ENCODE measurements around the gene CCT7. TPM values are rescaled to one million over a fixed set of nuclear protein-coding genes. Genes with fewer than 3 reads are reported as not detected.

The CCT7 gene
- total RNA-seq, 1 donor from 2014 or later, result 205 TPM

DNA sequence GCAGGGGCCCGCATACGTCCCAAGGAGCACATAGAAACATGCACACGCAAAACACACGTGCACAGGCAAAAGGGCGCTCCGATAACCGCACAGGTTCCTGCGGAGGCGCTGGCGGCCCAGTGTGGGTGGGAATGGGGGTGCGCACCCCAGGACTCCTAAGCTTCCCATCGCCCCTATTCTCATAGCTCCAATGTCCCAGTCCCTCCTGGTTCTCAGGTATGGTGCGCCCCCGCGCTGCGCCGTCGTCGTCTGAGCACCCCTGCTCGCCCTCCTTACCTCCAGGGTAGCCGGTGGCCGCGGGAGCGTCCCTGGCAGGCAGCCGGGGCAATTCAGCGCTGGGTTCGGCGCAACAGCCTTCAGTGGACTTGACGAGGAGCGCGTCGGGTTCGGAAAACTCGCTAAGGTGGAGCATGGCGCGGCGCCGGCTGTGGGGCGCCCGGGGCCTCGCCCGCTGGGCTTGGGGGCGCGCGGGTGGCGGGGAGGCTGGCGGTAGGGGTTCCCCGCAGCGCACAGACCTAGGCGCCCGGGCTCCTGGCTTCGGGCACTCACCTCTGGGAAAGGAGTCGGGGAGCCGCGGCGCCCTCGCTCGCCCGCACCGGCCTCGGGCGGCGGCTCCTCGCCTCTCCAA lies 58.9 kb downstream of the CCT7 start:
- no peak for DNase-seq (ENCODE audit: low spot score)

DNA sequence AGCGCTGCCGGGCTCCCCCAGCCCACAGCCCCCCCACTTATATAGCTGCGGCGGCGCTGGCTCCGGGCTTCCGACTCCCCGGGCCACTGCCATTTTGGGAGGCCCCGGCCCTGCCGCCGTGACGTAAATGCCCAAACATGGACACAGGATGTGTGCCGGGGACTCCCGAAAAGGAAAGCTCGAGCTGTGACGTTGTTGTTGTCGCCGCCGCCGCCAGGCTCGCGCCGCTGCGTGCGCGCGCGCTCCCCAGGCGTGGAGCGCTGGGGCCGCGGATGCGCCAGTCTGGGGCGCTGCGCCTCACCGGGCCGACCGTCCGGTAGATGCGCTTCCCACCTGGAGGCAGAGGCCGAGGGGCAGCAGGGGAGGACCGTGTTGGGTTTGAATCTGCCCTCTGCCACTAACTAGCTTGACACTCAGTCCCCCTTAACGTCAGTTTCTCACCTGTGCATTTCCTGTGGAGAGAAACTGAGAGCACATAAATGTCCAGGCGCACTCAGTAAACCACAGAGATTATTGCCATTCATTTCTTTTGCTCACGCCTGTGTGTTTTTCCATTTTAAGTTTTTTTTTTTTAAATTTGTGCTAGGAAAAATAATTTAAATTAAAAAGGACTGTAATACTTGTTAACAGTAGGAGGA lies 59.5 kb downstream of the CCT7 start, which contains the start of gene EGR4:
TSS of gene EGR4 (minus strand) at position 15 of the 638 bp plus-strand sequence. CDS start 231 bp downstream, outside the sequence.
- peak; percentile 40 for DNase-seq (ENCODE audit: low spot score)

DNA sequence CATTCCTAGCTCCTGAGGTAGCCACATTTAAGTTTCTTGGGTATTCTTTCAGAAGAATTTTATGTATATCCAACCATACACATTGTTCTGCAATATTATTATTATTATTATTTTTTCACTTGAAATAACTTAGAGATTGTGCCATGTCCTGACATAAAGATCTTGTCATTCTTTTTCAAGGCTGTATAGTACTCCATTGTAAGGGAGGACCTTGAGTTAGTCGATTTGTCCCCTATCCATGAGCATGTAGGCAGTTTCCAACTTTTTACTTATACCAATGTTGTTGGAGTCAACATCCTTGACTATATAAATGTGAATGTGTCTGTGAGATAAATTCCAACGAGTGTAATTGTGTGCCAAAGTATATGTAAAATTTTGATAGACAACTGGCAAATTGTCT lies 60.1 kb downstream of the CCT7 start:
- DNase-seq (ENCODE audit: low spot score), result no peak

DNA sequence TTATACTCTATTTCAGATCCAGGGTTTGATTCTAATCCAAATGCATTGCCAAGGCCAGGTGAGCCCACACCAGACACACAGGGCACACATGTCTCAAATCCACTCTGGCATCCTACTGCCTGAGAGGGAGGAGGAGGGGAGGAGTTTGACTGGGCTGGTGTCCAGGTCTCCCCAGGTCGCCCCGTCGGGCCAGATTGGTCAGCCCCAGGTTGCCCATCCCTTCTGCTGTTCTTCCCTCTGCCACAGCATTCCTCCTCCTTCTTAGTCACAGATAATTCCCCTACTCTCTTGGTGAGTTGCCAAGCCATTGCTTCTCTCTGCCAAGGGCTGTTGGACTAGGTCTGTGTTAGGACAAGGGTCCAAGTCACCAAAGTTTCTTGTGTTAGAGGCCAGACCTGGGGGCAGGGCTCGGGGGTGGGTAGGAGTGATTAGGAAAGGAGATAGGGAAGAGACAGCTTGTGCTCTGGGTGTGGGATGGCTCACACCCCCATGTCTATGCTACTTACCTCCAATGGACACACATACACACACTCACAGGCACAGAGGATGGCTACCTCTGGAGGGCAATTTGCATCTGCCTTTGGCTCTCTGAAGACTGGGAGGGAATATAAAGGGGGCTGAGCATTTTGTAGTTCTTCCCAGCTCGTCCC lies 61.8 kb downstream of the CCT7 start:
- no peak for DNase-seq (ENCODE audit: low spot score)

DNA sequence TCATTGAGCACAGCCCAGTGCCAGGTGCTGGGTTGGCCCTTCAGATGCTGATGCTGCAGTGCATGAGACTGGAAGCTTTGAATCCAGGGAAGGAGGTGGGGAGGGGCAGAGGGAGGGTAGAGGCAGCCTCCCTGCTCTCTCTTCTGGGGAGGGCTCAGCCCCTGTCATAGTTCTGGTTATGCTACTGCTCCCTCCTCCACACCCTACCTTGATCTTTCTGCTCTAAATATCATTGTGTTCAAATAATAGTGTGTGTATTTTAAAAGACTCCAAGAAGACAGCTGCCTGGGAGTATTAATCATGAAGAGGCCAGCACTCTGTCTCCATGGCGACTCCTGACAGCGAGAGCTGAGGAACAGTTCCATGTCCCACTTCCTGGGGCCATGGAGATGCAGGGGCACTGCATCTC lies 63.0 kb downstream of the CCT7 start:
- DNase-seq (ENCODE audit: low spot score), result no peak

DNA sequence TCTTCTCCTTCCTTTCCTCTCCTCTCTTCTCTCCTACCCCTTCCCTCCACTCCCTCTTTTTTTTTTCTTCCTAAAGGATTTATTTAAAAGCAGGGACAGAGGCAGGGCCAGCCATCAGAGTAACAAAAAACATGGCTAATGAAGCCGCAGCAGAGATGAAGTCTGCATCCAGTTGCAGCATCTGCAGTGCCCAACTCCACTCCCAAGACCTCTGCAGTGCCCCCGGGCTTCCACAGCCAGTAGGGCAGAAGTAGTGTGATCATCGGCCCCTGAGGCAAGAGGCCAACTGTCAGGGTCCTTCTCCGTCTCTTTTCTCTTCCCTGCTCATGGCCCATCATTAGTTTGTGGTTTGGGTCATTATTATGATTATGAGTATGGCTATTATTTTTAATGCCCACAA lies 63.5 kb downstream of the CCT7 start:
- DNase-seq (ENCODE audit: low spot score), result no peak

DNA sequence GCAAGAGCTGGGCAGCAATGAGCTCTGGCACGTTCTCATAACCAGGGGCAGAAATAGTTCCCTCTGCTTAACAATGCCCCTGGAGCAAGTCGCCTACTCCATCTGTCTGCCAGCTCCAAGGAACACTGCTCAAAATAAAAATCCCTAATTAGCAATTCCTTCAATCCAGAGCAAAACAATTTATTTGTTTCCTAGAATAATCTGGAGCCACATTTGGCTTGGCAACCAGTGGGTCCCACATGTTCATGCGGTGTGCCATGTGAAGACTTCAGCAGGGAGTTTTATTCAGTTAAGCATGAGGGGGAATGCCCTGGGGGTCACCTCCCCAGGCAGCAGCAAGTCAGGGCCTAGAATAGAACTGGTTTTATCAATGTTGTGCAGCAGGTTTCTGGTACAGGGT lies 66.8 kb downstream of the CCT7 start:
- DNase-seq (ENCODE audit: low spot score), result no peak

DNA sequence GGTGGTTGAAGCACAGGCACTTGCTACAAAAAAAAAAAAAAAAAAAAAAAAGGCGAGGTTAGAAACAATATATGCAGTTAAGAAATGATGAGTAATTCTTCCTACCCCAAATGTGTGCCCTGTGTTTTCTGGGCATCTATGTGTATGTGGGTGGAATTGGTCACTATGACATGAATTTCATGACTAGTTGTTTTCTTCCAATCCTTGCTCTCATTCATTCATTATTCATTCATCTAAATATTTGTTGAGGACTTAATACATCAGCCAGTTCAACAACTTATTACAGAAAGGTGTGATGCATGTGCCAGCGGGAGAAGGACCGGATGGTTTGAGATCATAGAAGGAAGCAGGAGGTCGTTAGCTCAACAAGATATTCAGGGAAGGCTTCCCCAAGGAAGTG lies 67.5 kb downstream of the CCT7 start:
- DNase-seq (ENCODE audit: low spot score), result no peak

Other genes with a start within 250 kb of the CCT7 start
- 21.9 TPM for gene SFXN5, start 162.6 kb upstream of the CCT7 start, total RNA-seq
- 63.0 TPM for gene RAB11FIP5, start 121.4 kb upstream of the CCT7 start, total RNA-seq
- not detected for gene NOTO, start 31.7 kb upstream of the CCT7 start, total RNA-seq
- gene SMYD5, start 20.1 kb upstream of the CCT7 start, total RNA-seq, result 12.9 TPM
- 20.8 TPM for gene PRADC1, start 1.1 kb upstream of the CCT7 start, total RNA-seq
- 8.5 TPM for gene FBXO41, start 50.2 kb downstream of the CCT7 start, total RNA-seq
- not detected for gene EGR4, start 59.2 kb downstream of the CCT7 start, total RNA-seq
- 21.5 TPM for gene ALMS1, start 151.5 kb downstream of the CCT7 start, total RNA-seq